ENCODE measurements around the gene CTDSP2.
A peak's percentile ranks its signal among the peaks of the same experiment; 100 is the strongest.

CTDSP2 gene

DNA sequence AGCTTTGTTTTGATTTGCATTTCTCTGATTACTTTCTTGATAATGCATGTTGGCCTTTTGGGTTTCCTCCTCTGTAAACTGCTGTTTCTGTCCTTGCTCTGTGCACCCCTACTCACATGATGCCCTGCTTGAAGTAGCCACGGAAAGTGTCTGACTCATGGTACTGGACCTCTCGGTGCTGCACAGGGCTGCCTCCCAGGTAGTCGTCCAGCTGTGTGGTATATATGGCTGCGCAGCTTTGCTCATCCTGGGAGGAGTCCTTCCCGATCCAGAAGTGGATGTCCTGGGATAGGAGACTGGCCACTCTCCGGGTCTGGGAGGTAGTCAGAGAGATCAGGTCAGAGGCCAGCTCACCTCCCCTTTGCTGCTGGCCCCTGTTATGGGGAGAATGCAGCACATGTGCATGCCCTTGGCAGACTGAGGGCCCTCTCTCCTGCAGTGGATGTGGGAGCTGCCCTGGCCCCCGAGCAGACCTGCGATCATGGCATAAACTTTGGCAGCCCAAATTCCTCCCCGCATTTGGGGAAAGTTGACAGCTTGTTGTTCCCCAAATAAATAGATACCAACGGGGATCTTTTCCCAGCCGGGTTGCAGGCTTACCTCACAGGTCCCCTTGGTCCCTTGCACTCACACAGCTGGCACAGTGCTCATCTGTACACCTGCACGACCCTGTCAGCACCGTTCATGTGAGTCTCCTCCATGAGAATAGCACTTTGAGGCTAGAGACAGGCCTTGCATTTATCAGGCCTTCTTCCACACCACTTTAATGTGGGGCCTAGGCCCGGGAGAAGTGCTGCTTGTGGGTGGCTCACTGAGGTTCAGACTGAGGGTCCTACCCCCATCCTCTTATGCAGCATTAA is 33.2 kb downstream of the CTDSP2 start:
- no peak overlapping the region for H3K4me3 ChIP-seq (ENCODE audit: low read length)
- DNase-seq (ENCODE audit: low read depth) = no peak

GRCh38 chr12:57811028-57811755 is 35.3 kb downstream of the CTDSP2 start:
- no peak overlapping the region for H3K4me3 ChIP-seq (ENCODE audit: low read length)
- DNase-seq (ENCODE audit: low read depth) = no peak
- TF ChIP-seq, protein P1, sequence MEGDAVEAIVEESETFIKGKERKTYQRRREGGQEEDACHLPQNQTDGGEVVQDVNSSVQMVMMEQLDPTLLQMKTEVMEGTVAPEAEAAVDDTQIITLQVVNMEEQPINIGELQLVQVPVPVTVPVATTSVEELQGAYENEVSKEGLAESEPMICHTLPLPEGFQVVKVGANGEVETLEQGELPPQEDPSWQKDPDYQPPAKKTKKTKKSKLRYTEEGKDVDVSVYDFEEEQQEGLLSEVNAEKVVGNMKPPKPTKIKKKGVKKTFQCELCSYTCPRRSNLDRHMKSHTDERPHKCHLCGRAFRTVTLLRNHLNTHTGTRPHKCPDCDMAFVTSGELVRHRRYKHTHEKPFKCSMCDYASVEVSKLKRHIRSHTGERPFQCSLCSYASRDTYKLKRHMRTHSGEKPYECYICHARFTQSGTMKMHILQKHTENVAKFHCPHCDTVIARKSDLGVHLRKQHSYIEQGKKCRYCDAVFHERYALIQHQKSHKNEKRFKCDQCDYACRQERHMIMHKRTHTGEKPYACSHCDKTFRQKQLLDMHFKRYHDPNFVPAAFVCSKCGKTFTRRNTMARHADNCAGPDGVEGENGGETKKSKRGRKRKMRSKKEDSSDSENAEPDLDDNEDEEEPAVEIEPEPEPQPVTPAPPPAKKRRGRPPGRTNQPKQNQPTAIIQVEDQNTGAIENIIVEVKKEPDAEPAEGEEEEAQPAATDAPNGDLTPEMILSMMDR (IDR thresholded peaks at IDR 0.05; ENCODE audit: insufficient read depth, low read depth, low read length, missing control alignments) = no peak

More for the DNA sequence above, 33.2 kb downstream of the CTDSP2 start:
- TF ChIP-seq, protein P1 (IDR thresholded peaks at IDR 0.05; ENCODE audit: insufficient read depth, low read depth, low read length, missing control alignments) = no peak

- no peak overlapping the region for H3K4me3 ChIP-seq (ENCODE audit: low read length)
- peak; percentile 93 for DNase-seq (ENCODE audit: low read depth)
- TF ChIP-seq, protein P1 (IDR thresholded peaks at IDR 0.05; ENCODE audit: insufficient read depth, low read depth, low read length, missing control alignments) = no peak
These were observed 36.1 kb downstream of the CTDSP2 start for GRCh38 chr12:57810450-57810849.

DNA sequence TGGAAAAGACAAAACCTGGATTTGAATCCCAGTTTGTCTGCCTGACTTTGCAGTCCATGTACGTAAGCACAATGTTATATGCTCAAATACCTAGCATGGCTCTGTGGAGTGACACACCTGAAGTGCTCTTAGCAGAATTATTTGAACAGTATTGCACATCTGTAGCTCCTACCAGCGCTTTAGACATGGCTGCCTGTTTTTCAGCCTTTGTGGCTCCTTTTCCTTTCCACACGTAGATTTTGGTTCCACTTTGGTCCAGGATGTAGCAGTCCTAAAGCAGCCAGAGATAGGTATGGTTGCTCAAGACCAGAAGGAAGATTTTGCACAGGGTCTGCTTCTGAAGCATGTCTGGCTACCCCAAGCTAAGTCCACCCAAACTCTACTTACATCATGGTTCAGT is 37.1 kb downstream of the CTDSP2 start:
- TF ChIP-seq, protein P1 (IDR thresholded peaks at IDR 0.05; ENCODE audit: insufficient read depth, low read depth, low read length, missing control alignments) = no peak
- no peak overlapping the region for H3K4me3 ChIP-seq (ENCODE audit: low read length)

GRCh38 chr12:57808351-57808750 is 38.2 kb downstream of the CTDSP2 start:
- TF ChIP-seq, protein P1 (IDR thresholded peaks at IDR 0.05; ENCODE audit: insufficient read depth, low read depth, low read length, missing control alignments) = no peak
- H3K4me3 ChIP-seq (ENCODE audit: low read length) = no peak overlapping the region
- DNase-seq (ENCODE audit: low read depth) = no peak

More for the DNA sequence above, 37.1 kb downstream of the CTDSP2 start:
- no peak for DNase-seq (ENCODE audit: low read depth)

- no peak for DNase-seq (ENCODE audit: low read depth)
- no peak overlapping the region for H3K4me3 ChIP-seq (ENCODE audit: low read length)
- TF ChIP-seq, protein P1 (IDR thresholded peaks at IDR 0.05; ENCODE audit: insufficient read depth, low read depth, low read length, missing control alignments) = no peak
These were observed 39.2 kb downstream of the CTDSP2 start for GRCh38 chr12:57807285-57807684.
